ENCODE measurements around the gene PTPRD. TPM values are rescaled to one million over a fixed set of nuclear protein-coding genes. Genes with fewer than 3 reads are reported as not detected.

Gene PTPRD
- total and polyA plus RNA-seq, 2 donors (not counting 1 experiment from before 2014, with no cell fraction given), result 0.35 to 4.8 TPM

DNA sequence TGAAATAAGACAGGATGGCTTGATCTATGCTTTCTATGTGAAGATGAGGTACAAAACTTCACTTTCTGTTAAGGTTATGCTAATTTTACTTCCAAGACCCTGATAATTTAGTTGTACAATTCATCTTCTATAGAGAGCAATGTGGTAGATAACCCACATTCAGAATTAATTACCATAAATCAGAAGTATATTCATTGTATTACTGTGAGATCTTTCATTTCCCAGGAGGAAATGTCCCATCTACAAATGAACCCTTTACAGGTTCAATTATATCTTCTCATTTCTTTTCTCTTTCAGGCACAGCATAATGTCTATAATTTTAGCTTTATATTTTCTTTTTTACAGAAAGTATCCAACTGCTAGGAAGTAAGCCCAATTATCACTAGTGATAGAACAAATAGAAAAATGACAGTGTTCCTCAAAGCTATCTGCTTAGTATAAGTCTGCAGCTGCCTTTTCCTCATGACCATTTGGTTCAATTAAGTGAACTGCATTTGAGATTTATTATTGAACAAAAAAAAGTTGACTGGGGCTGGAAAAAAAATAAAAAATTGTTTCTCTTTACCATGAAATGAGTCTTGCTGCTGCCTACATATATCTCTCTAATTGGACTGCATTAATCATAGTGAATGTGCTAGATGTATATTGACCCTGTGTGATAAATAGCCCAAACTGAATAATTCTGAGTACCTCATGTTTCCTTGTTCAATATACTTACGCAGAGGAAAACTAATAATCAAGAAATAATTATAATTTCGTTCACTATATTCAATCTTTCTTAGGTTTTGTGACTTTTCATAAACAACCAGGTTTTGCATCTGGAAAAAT is 1329.4 kb downstream of the PTPRD start:
- H3K9me3 ChIP-seq (ENCODE audit: control insufficient read depth, insufficient read depth, low read depth, low read length), result no peaks in the 10 kb centered on the region
- no peak overlapping the region for H3K9ac ChIP-seq (ENCODE audit: insufficient read depth, low read length)
- H3K27me3 ChIP-seq (ENCODE audit: control insufficient read depth, insufficient read depth, low read length), result no peaks in the 10 kb centered on the region
- no peak overlapping the region for H3K27ac ChIP-seq (ENCODE audit: insufficient read depth, low read length)
- no peak for DNase-seq (ENCODE audit: low read depth in 2 of 2)
- TF ChIP-seq CTCF (conservative IDR thresholded peaks at IDR 0.05 in 1 of 2, IDR thresholded peaks at IDR 0.05 in 1 of 2; ENCODE audit: low read depth in 1 of 2, low read length in 2 of 2) (no peak), EZH2 (IDR thresholded peaks at IDR 0.05; ENCODE audit: low read length, missing control alignments) (no peak)
- no peak overlapping the region for H3K4me2 ChIP-seq (ENCODE audit: extremely low read depth, insufficient read depth, low read length)
- no peak overlapping the region for H3K4me3 ChIP-seq (replicated peaks in 1 of 4; ENCODE audit: control extremely low read depth in 1 of 4, insufficient read depth in 1 of 4, low read depth in 3 of 4, low read length in 4 of 4)
- H2AFZ ChIP-seq (ENCODE audit: low read length), result no peak overlapping the region
- H4K20me1 ChIP-seq (ENCODE audit: control insufficient read depth, extremely low read depth, insufficient read depth, low read length), result no peaks in the 10 kb centered on the region
- no peaks in the 10 kb centered on the region for H3K36me3 ChIP-seq (ENCODE audit: control insufficient read depth, insufficient read depth, low read length)
- no peaks in the 10 kb centered on the region for H3K79me2 ChIP-seq (ENCODE audit: control insufficient read depth, insufficient read depth, low read length)
- no peaks in the 10 kb centered on the region for H3K4me1 ChIP-seq (ENCODE audit: control insufficient read depth, extremely low read depth, insufficient read depth, low read length)

DNA sequence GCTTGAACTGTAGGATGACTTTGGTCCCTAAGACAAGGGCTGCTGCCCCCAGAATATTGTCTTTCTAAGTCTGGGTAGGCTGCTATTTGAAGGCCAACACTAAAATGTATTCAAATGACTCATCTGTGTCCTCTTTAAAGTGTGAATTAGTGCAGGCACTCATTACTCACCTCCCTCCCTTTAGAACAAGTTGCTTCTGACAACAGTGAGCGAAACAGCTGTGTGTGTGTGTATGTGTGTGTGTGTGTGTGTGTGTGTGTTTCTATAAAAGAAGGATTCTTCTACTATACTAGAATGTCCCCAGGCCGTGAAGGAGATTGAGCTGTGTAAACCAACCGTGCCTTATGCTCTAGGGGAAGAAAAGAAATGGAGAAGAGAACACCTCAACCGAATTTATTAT is 1337.2 kb downstream of the PTPRD start:
- no peak overlapping the region for H3K4me3 ChIP-seq (replicated peaks in 1 of 4; ENCODE audit: control extremely low read depth in 1 of 4, insufficient read depth in 1 of 4, low read depth in 3 of 4, low read length in 4 of 4)
- H3K27me3 ChIP-seq (ENCODE audit: control insufficient read depth, insufficient read depth, low read length), result no peaks in the 10 kb centered on the region
- H3K79me2 ChIP-seq (ENCODE audit: control insufficient read depth, insufficient read depth, low read length), result no peaks in the 10 kb centered on the region
- no peaks in the 10 kb centered on the region for H3K36me3 ChIP-seq (ENCODE audit: control insufficient read depth, insufficient read depth, low read length)
- no peaks in the 10 kb centered on the region for H3K4me1 ChIP-seq (ENCODE audit: control insufficient read depth, extremely low read depth, insufficient read depth, low read length)
- no peak overlapping the region for H3K9ac ChIP-seq (ENCODE audit: insufficient read depth, low read length)
- no peaks in the 10 kb centered on the region for H3K9me3 ChIP-seq (ENCODE audit: control insufficient read depth, insufficient read depth, low read depth, low read length)
- H4K20me1 ChIP-seq (ENCODE audit: control insufficient read depth, extremely low read depth, insufficient read depth, low read length), result no peaks in the 10 kb centered on the region
- no peak for DNase-seq (ENCODE audit: low read depth in 2 of 2)
- no peak overlapping the region for H3K27ac ChIP-seq (ENCODE audit: insufficient read depth, low read length)
- no peak overlapping the region for H2AFZ ChIP-seq (ENCODE audit: low read length)
- H3K4me2 ChIP-seq (ENCODE audit: extremely low read depth, insufficient read depth, low read length), result no peak overlapping the region
- TF ChIP-seq EZH2 (IDR thresholded peaks at IDR 0.05; ENCODE audit: low read length, missing control alignments), result no peak
- no peak for TF ChIP-seq CTCF (conservative IDR thresholded peaks at IDR 0.05 in 1 of 2, IDR thresholded peaks at IDR 0.05 in 1 of 2; ENCODE audit: low read depth in 1 of 2, low read length in 2 of 2)

DNA sequence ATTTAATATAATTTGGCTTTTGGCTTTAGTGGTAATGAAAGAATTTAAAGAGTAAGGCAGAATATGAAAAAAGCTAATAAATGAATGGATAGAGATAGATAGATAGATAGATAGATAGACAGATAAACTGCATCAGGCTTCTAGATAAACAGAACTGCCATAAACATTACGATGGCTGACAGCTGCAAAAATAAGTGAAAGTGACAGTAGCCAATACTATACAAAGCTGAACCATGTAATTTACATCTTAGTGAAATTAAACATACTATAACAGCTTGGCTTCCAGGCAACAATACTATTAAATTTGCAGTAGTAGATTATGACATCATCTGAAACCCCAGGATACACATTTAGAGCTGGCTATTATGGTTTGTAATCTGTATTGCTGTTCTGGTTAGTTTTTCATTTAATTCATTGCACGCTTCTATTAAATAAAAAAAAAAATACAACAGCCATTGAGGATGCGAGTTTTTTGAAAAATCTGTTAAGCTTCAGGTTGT is 1354.8 kb downstream of the PTPRD start:
- no peaks in the 10 kb centered on the region for H3K9me3 ChIP-seq (ENCODE audit: control insufficient read depth, insufficient read depth, low read depth, low read length)
- DNase-seq (ENCODE audit: low read depth in 2 of 2), result no peak
- TF ChIP-seq CTCF (conservative IDR thresholded peaks at IDR 0.05 in 1 of 2, IDR thresholded peaks at IDR 0.05 in 1 of 2; ENCODE audit: low read depth in 1 of 2, low read length in 2 of 2), result no peak
- no peak for TF ChIP-seq EZH2 (IDR thresholded peaks at IDR 0.05; ENCODE audit: low read length, missing control alignments)
- H3K9ac ChIP-seq (ENCODE audit: insufficient read depth, low read length), result no peak overlapping the region
- H3K4me3 ChIP-seq (replicated peaks in 1 of 4; ENCODE audit: control extremely low read depth in 1 of 4, insufficient read depth in 1 of 4, low read depth in 3 of 4, low read length in 4 of 4), result no peak overlapping the region
- no peaks in the 10 kb centered on the region for H4K20me1 ChIP-seq (ENCODE audit: control insufficient read depth, extremely low read depth, insufficient read depth, low read length)
- H3K27me3 ChIP-seq (ENCODE audit: control insufficient read depth, insufficient read depth, low read length), result no peaks in the 10 kb centered on the region
- no peak overlapping the region for H2AFZ ChIP-seq (ENCODE audit: low read length)
- H3K36me3 ChIP-seq (ENCODE audit: control insufficient read depth, insufficient read depth, low read length), result no peaks in the 10 kb centered on the region
- H3K4me1 ChIP-seq (ENCODE audit: control insufficient read depth, extremely low read depth, insufficient read depth, low read length), result no peaks in the 10 kb centered on the region
- H3K27ac ChIP-seq (ENCODE audit: insufficient read depth, low read length), result no peak overlapping the region
- H3K4me2 ChIP-seq (ENCODE audit: extremely low read depth, insufficient read depth, low read length), result no peak overlapping the region
- no peaks in the 10 kb centered on the region for H3K79me2 ChIP-seq (ENCODE audit: control insufficient read depth, insufficient read depth, low read length)

Measured in fibroblast of lung (primary cell).